ENCODE data around the gene MAGI1. TPM values are rescaled to one million over a fixed set of nuclear protein-coding genes. Genes with fewer than 3 reads are reported as not detected.
"Not testable (repeated sequence)": the region's sequence is repeated elsewhere in the genome, so short reads cannot be mapped to it uniquely, and the experiment has no call there.

The MAGI1 gene
- polyA plus RNA-seq, 3 donors, result not detected

GRCh38 chr3:65568497-65568896 is 470.2 kb downstream of the MAGI1 start:
- H2AFZ ChIP-seq (ENCODE audit: insufficient read depth, low read depth, low read length, poor library complexity, severe bottlenecking), result no peak overlapping the region
- intact Hi-C loops (cut with micrococcal nuclease), result no loop called here
- H4K20me1 ChIP-seq (ENCODE audit: insufficient read depth, low read length), result no peaks in the 10 kb centered on the region
- H3K36me3 Mint-ChIP-seq, result no peaks in the 10 kb centered on the region
- H3K4me3 ChIP-seq (replicated peaks in 1 of 3; ENCODE audit: low read depth in 2 of 3, low read length in 3 of 3), result no peak overlapping the region
- no peaks in the 10 kb centered on the region for H3K79me2 ChIP-seq (ENCODE audit: insufficient read depth, low read length)
- no peaks in the 10 kb centered on the region for H3K36me3 ChIP-seq (replicated peaks in 1 of 2; ENCODE audit: control insufficient read depth in 1 of 2, insufficient read depth in 2 of 2, low read length in 2 of 2)
- peaks cover 0 to 5% (median 2%) of the 10 kb centered on the region in 7 donors for H3K9me3 Mint-ChIP-seq
- H3K27me3 Mint-ChIP-seq (ENCODE audit: low read depth in 3 of 3), result no peaks in the 10 kb centered on the region
- 89% methylated on average over 2 of the region's 3 CpGs for WGBS (ENCODE audit: insufficient coverage)
- H3K27me3 ChIP-seq (ENCODE audit: control insufficient read depth in 2 of 2, insufficient read depth in 2 of 2, low read length in 2 of 2), result no peaks in the 10 kb centered on the region
- no peak for TF ChIP-seq CTCF (IDR thresholded peaks at IDR 0.05)
- no peaks in the 10 kb centered on the region for H3K4me1 ChIP-seq (ENCODE audit: control insufficient read depth in 1 of 2, insufficient read depth in 2 of 2, low read length in 2 of 2)
- H3K27ac Mint-ChIP-seq, result no peak overlapping the region
- no peak overlapping the region for H3K27ac ChIP-seq (ENCODE audit: low read depth in 1 of 2, low read length in 2 of 2)
- H3K4me2 ChIP-seq (replicated peaks; ENCODE audit: extremely low read depth, low read length, poor library complexity, severe bottlenecking), result no peak overlapping the region
- no peak overlapping the region for H3K9ac ChIP-seq (ENCODE audit: insufficient read depth, low read length, poor library complexity, severe bottlenecking)
- DNase-seq, result no peak
- H3K4me3 Mint-ChIP-seq, result no peak overlapping the region
- H3K9me3 ChIP-seq (replicated peaks in 1 of 2; ENCODE audit: control insufficient read depth in 1 of 2, insufficient read depth in 1 of 2, low read length in 2 of 2), result no peaks in the 10 kb centered on the region
- H3K4me1 Mint-ChIP-seq, result no peaks in the 10 kb centered on the region

GRCh38 chr3:65565744-65566143 is 473.0 kb downstream of the MAGI1 start:
- H3K9me3 Mint-ChIP-seq; H3K36me3 Mint-ChIP-seq; H3K4me3 ChIP-seq (replicated peaks in 1 of 3; ENCODE audit: low read depth in 2 of 3, low read length in 3 of 3); H3K9me3 ChIP-seq (replicated peaks in 1 of 2; ENCODE audit: control insufficient read depth in 1 of 2, insufficient read depth in 1 of 2, low read length in 2 of 2); H3K27me3 Mint-ChIP-seq (ENCODE audit: low read depth in 3 of 3); H3K4me2 ChIP-seq (replicated peaks; ENCODE audit: extremely low read depth, low read length, poor library complexity, severe bottlenecking); H3K9ac ChIP-seq (ENCODE audit: insufficient read depth, low read length, poor library complexity, severe bottlenecking); H3K4me1 Mint-ChIP-seq; H3K27ac ChIP-seq (ENCODE audit: low read depth in 1 of 2, low read length in 2 of 2); H2AFZ ChIP-seq (ENCODE audit: insufficient read depth, low read depth, low read length, poor library complexity, severe bottlenecking); H3K27ac Mint-ChIP-seq; DNase-seq; H3K27me3 ChIP-seq (ENCODE audit: control insufficient read depth in 2 of 2, insufficient read depth in 2 of 2, low read length in 2 of 2); H4K20me1 ChIP-seq (ENCODE audit: insufficient read depth, low read length); intact Hi-C loops (cut with micrococcal nuclease); H3K4me3 Mint-ChIP-seq; H3K79me2 ChIP-seq (ENCODE audit: insufficient read depth, low read length); H3K36me3 ChIP-seq (replicated peaks in 1 of 2; ENCODE audit: control insufficient read depth in 1 of 2, insufficient read depth in 2 of 2, low read length in 2 of 2); H3K4me1 ChIP-seq (ENCODE audit: control insufficient read depth in 1 of 2, insufficient read depth in 2 of 2, low read length in 2 of 2): not testable (repeated sequence)
- no CpG with 5 or more reads among the region's 11 CpGs for WGBS (ENCODE audit: insufficient coverage)

Measured in CD14-positive monocyte (primary cell).